Neuronal stem cell (in vitro differentiated cells): ENCODE data around the gene STAT1.

Experiments
- DNase-seq: peaks from one replicate; pipeline ENCODE4 v3.0.0-alpha.2; 2013; ENCODE audit warnings: low spot score
- H2AFZ ChIP-seq: one replicate; pipeline ENCODE4 v1.6.1; 2013; ENCODE audit warnings: mild to moderate bottlenecking, low read length, inconsistent platforms
- H2AK5ac ChIP-seq: 2 replicates; pipeline ENCODE4 v1.6.1; 2013; ENCODE audit warnings: low read depth, mild to moderate bottlenecking, inconsistent platforms, low read length, moderate library complexity, mixed read lengths
- H2BK120ac ChIP-seq: 2 replicates; pipeline ENCODE4 v1.6.1; 2013; ENCODE audit warnings: low read depth, mild to moderate bottlenecking, inconsistent platforms, low read length, moderate library complexity, mixed read lengths
- H2BK12ac ChIP-seq: one replicate; pipeline ENCODE4 v1.6.1; 2013; ENCODE audit warnings: low read length, inconsistent platforms
- H2BK15ac ChIP-seq: 2 replicates; pipeline ENCODE4 v1.6.1; 2013; ENCODE audit warnings: mild to moderate bottlenecking, low read length, inconsistent platforms, mixed read lengths
- H2BK5ac ChIP-seq: one replicate; pipeline ENCODE4 v1.6.1; 2013; ENCODE audit warnings: inconsistent platforms, mild to moderate bottlenecking, low read length, moderate library complexity
- H3K14ac ChIP-seq: one replicate; pipeline ENCODE4 v1.6.1; 2013; ENCODE audit warnings: low read length, inconsistent platforms
- H3K18ac ChIP-seq: 2 replicates; pipeline ENCODE4 v1.6.1; 2013; ENCODE audit warnings: low read length, inconsistent platforms
- H3K23ac ChIP-seq: 2 replicates; pipeline ENCODE4 v1.6.1; 2013; ENCODE audit warnings: low read depth, mild to moderate bottlenecking, mixed read lengths, low read length, inconsistent platforms; ENCODE audit not compliant: poor library complexity
- H3K27ac ChIP-seq: replicated peaks from 3 replicates; pipeline ENCODE4 v1.5.1; 2013; ENCODE audit warnings: low read length, inconsistent platforms
- H3K27me3 ChIP-seq, 3 experiments: 2 replicates each; pipeline ENCODE4 v1.6.1; 2013; ENCODE audit warnings: low read length in 3 of 3, mild to moderate bottlenecking in 2 of 3, inconsistent platforms in 1 of 3, low read depth in 1 of 3, mixed read lengths in 1 of 3, moderate library complexity in 1 of 3; ENCODE audit not compliant: control insufficient read depth in 3 of 3, insufficient read depth in 3 of 3
- H3K36me3 ChIP-seq, 2 donors: replicated peaks in 1 of 2; 2 replicates each; pipeline ENCODE4 v1.6.1; 2013; ENCODE audit warnings: low read length in 2 of 2; ENCODE audit not compliant: control insufficient read depth in 2 of 2, insufficient read depth in 2 of 2
- H3K4ac ChIP-seq: 2 replicates; pipeline ENCODE4 v1.6.1; 2013; ENCODE audit warnings: inconsistent platforms, mild to moderate bottlenecking, low read length, moderate library complexity
- H3K4me1 ChIP-seq, 2 donors: 1 replicate in 1 of 2; 2 replicates in 1 of 2; pipeline ENCODE4 v1.6.1; 2013; ENCODE audit warnings: low read length in 2 of 2, low read depth in 1 of 2; ENCODE audit not compliant: control insufficient read depth in 2 of 2, insufficient read depth in 1 of 2
- H3K4me2 ChIP-seq: one replicate; pipeline ENCODE4 v1.6.1; 2013; ENCODE audit warnings: mild to moderate bottlenecking, low read length, inconsistent platforms; ENCODE audit not compliant: insufficient read depth, poor library complexity, severe bottlenecking
- H3K4me3 ChIP-seq, 2 donors: 2 replicates each; pipeline ENCODE4 v1.5.1; 2013; ENCODE audit warnings: low read length in 2 of 2, mild to moderate bottlenecking in 2 of 2, inconsistent platforms in 1 of 2, moderate library complexity in 1 of 2
- H3K79me1 ChIP-seq: one replicate; pipeline ENCODE4 v1.6.1; 2013; ENCODE audit warnings: low read depth, mild to moderate bottlenecking, inconsistent platforms, low read length, moderate library complexity
- H3K9ac ChIP-seq: one replicate; pipeline ENCODE4 v1.6.1; 2013; ENCODE audit warnings: mild to moderate bottlenecking, low read depth, low read length, inconsistent platforms; ENCODE audit not compliant: poor library complexity
- H3K9me3 ChIP-seq, 2 donors: replicated peaks in 1 of 2; 2 replicates each; pipeline versions ENCODE3 to v1.6.1; 2013; ENCODE audit warnings: low read length in 2 of 2, mild to moderate bottlenecking in 2 of 2, inconsistent platforms in 1 of 2, low read depth in 1 of 2, mixed read lengths in 1 of 2, moderate library complexity in 1 of 2; ENCODE audit not compliant: control insufficient read depth in 2 of 2, insufficient read depth in 1 of 2
- H4K8ac ChIP-seq: one replicate; pipeline ENCODE4 v1.6.1; 2013; ENCODE audit warnings: low read depth, mild to moderate bottlenecking, inconsistent platforms, low read length, moderate library complexity
- H4K91ac ChIP-seq: one replicate; pipeline ENCODE4 v1.6.1; 2013; ENCODE audit warnings: low read length, low read depth, mild to moderate bottlenecking, inconsistent platforms; ENCODE audit not compliant: poor library complexity
- WGBS, 2 donors: extraction: QIAGEN DNeasy Blood & Tissue Kit; methylation state at CpG; one replicate each; pipeline ENCODE4 v1.1.7; 2013; ENCODE audit warnings: missing lambda C conversion rate in 2 of 2, mixed read lengths in 1 of 2; ENCODE audit not compliant: insufficient read length in 2 of 2, insufficient replicate concordance in 1 of 2; ENCODE audit errors: extremely low coverage in 2 of 2; 5-methylcytosine and 5-hydroxymethylcytosine counted together

Gene STAT1

GRCh38 chr2:190978389-190979053, 35.5 kb downstream of the STAT1 start:
- DNase-seq, result no peak
- H3K9ac ChIP-seq, result no peak overlapping the region
- no peak overlapping the region for H2BK15ac ChIP-seq
- H4K8ac ChIP-seq, result no peak overlapping the region
- H4K91ac ChIP-seq, result no peak overlapping the region
- no peaks in the 10 kb centered on the region for H3K79me1 ChIP-seq
- no peak overlapping the region for H3K23ac ChIP-seq
- H2AK5ac ChIP-seq, result no peak overlapping the region
- no peaks in the 10 kb centered on the region for H3K4me1 ChIP-seq
- no peak overlapping the region for H3K4me2 ChIP-seq
- H2BK5ac ChIP-seq, result no peak overlapping the region
- H3K9me3 ChIP-seq, result peaks cover 0 to 8% of the 10 kb centered on the region in 2 donors
- no peak overlapping the region for H3K14ac ChIP-seq
- no CpG with 5 or more reads among the region's 17 CpGs for WGBS, 2 donors
- H2AFZ ChIP-seq, result no peak overlapping the region
- no peak overlapping the region for H3K4me3 ChIP-seq
- no peak overlapping the region for H2BK12ac ChIP-seq
- no peak overlapping the region for H3K18ac ChIP-seq
- peaks cover 24 to 100% of the 10 kb centered on the region in 2 donors for H3K36me3 ChIP-seq
- H3K27ac ChIP-seq, result no peak overlapping the region
- H3K27me3 ChIP-seq, result no peaks in the 10 kb centered on the region
- no peak overlapping the region for H2BK120ac ChIP-seq
- no peak overlapping the region for H3K4ac ChIP-seq

DNA sequence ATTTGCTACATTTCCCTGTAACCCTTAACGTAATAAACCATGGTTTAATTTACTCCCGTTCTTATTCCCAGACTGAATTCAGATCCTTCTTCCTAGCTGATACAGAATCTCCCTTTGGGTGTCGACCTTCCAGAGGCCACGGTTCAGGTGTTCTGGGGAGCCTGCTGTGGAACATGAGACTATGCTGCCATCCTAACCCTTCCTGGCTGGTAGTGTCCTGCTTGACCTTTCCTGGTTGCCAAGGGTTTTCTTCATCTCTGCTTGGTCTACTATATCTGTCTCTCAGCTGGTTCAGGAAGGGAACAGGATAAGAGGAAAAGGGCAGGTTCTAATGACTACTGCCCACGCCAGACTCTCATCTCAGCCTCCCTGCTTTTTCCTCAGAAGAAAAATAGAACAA, 36.5 kb downstream of the STAT1 start:
- Histone ChIP-seq H3K36me3 (peaks cover 23 to 100% of the 10 kb centered on the region in 2 donors), H2BK12ac (no peak overlapping the region), H2BK5ac (no peak overlapping the region), H2BK120ac (no peak overlapping the region), H4K8ac (no peak overlapping the region), H4K91ac (no peak overlapping the region), H3K27ac (no peak overlapping the region), H2AK5ac (no peak overlapping the region), H2AFZ (no peak overlapping the region), H2BK15ac (no peak overlapping the region), H3K79me1 (no peaks in the 10 kb centered on the region), H3K14ac (no peak overlapping the region), H3K4me1 (no peaks in the 10 kb centered on the region), H3K4me2 (no peak overlapping the region), H3K9me3 (no peaks in the 10 kb centered on the region), H3K18ac (no peak overlapping the region), H3K23ac (no peak overlapping the region), H3K4me3 (no peak overlapping the region), H3K9ac (no peak overlapping the region), H3K27me3 (no peaks in the 10 kb centered on the region), H3K4ac (no peak overlapping the region)
- no CpG with 5 or more reads among the region's 5 CpGs for WGBS, 2 donors
- DNase-seq, result no peak

DNA sequence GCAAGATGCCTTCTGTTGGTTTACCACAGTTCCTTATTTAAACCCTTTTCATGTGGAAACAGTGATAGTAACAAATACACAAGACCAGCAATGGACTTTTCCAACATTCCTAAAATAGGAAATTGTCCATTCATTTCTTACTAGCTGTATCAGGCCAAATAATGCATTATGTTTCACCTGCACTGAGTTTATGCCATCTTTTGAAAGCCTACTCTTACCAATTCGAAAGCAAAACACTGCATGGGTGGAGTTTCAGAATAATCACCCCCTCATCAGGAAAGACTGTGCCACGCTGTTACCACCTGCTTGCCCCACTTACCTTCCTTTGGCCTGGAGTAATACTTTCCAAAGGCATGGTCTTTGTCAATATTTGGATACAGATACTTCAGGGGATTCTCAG, 37.5 kb downstream of the STAT1 start:
- H3K14ac ChIP-seq, result no peak overlapping the region
- no peaks in the 10 kb centered on the region for H3K79me1 ChIP-seq
- no peak overlapping the region for H3K4me2 ChIP-seq
- H3K36me3 ChIP-seq, result peaks cover 26 to 100% of the 10 kb centered on the region in 2 donors
- no peak overlapping the region for H2BK120ac ChIP-seq
- DNase-seq, result no peak
- H2AFZ ChIP-seq, result no peak overlapping the region
- H3K4me1 ChIP-seq, result no peaks in the 10 kb centered on the region
- H4K8ac ChIP-seq, result no peak overlapping the region
- no peaks in the 10 kb centered on the region for H3K27me3 ChIP-seq
- no peak overlapping the region for H2BK12ac ChIP-seq
- no peak overlapping the region for H4K91ac ChIP-seq
- no peak overlapping the region for H3K4ac ChIP-seq
- no peak overlapping the region for H2AK5ac ChIP-seq
- H3K9me3 ChIP-seq, result no peaks in the 10 kb centered on the region
- no peak overlapping the region for H3K9ac ChIP-seq
- no peak overlapping the region for H3K23ac ChIP-seq
- no CpG with 5 or more reads among the region's 2 CpGs for WGBS, 2 donors
- H3K18ac ChIP-seq, result no peak overlapping the region
- H2BK15ac ChIP-seq, result no peak overlapping the region
- no peak overlapping the region for H3K4me3 ChIP-seq
- H3K27ac ChIP-seq, result no peak overlapping the region
- H2BK5ac ChIP-seq, result no peak overlapping the region

DNA sequence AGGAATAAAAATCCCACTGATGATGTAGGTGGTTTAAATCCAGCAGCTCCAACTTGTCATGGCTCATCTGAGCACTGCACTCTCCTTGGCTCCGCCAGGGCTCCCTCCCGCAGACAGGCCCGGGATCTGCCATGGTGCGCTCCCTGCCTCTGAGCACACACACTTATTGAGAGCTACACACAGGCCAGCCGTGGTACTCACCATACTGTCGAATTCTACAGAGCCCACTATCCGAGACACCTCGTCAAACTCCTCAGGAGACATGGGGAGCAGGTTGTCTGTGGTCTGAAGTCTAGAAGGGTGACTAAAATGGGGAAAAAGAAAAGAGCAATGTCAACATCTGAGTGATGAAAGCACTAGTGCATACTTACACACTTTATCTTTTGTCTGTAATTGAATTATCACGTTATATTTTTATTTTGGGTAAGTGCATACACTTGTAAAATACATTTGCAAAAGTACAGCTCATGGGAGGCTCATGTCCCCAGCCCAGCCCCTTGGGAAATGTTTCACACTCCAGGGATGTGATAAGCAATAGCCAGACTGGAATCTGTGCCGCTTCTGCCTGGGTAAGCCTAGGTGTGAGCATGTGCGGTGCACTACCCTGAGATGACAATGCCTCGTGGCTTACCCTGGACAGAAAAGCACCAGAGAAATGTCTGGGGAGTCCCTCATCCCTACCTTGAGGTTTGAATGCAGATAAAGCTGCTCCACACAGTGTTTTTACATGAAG, 39.2 kb downstream of the STAT1 start:
- Histone ChIP-seq H3K4ac (no peak overlapping the region), H2AK5ac (no peak overlapping the region), H4K91ac (no peak overlapping the region), H3K36me3 (peaks cover 26 to 100% of the 10 kb centered on the region in 2 donors), H3K18ac (no peak overlapping the region), H2BK5ac (no peak overlapping the region), H3K4me2 (no peak overlapping the region), H2BK12ac (no peak overlapping the region), H3K9ac (no peak overlapping the region), H3K4me3 (no peak overlapping the region), H2BK15ac (no peak overlapping the region), H3K4me1 (no peaks in the 10 kb centered on the region), H3K79me1 (no peaks in the 10 kb centered on the region), H3K27me3 (no peaks in the 10 kb centered on the region), H3K9me3 (no peaks in the 10 kb centered on the region), H2AFZ (no peak overlapping the region), H3K27ac (no peak overlapping the region), H3K23ac (no peak overlapping the region), H3K14ac (no peak overlapping the region), H2BK120ac (no peak overlapping the region), H4K8ac (no peak overlapping the region)
- DNase-seq, result no peak
- no CpG with 5 or more reads among the region's 12 CpGs for WGBS, 2 donors
